ENCODE results near the gene TOMM34. TPM values are rescaled to one million over a fixed set of nuclear protein-coding genes. Genes with fewer than 3 reads are reported as not detected.

The TOMM34 gene
- polyA plus RNA-seq, 1 of the 3 experiments (the other 2 are of a cell fraction) = 40.5 TPM

GRCh38 chr20:44959082-44959637, 1.0 kb downstream of the TOMM34 start (continued):
- no peak for TF ChIP-seq IRF3 (IDR thresholded peaks at IDR 0.05; ENCODE audit: low read depth, low read length)

DNA sequence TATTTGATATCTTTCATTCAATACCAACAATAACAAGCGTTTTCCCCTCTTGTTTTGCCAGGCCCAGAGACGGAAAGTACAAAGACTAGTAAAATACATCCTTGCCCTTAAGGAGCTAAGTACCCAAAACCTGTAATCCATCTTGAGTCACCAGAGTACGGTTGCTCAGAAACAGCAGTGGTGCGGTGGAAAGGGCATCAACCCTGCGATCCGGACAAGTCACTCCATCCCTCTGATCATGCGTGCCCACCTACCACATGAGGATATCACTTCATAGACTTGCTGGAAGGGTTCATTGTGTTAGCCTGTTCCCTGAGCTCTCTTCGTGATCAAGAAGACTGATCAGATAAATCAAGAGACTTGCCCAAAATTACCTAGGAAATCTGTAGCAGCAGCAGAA, 1.9 kb downstream of the TOMM34 start:
- Histone ChIP-seq H3F3A (replicated peaks; ENCODE audit: insufficient read depth) (peaks cover 23% of the 10 kb centered on the region), H3K4me3 (ENCODE audit: low read depth in 2 of 2, low read length in 1 of 2) (peak overlapping the region in 1 of 2 experiments; percentile 82; a peak in 1 of 4 replicates), H3K4me1 (ENCODE audit: control insufficient read depth in 1 of 2, insufficient read depth in 2 of 2, low read depth in 1 of 2, low read length in 1 of 2) (peaks cover 18 to 24% of the 10 kb centered on the region in 2 experiments), H3K9ac (no peak overlapping the region), H3K9me3 (no peaks in the 10 kb centered on the region), H3K4me2 (peak overlapping the region; percentile 96), H2AFZ (ENCODE audit: low read depth) (no peak overlapping the region), H3K27ac (ENCODE audit: low read depth in 2 of 2, low read length in 1 of 2) (no peak overlapping the region), H4K20me1 (ENCODE audit: insufficient read depth) (peaks cover 16% of the 10 kb centered on the region), H3K27me3 (ENCODE audit: insufficient read depth) (no peaks in the 10 kb centered on the region), H3K9me2 (no peaks in the 10 kb centered on the region), H3K36me3 (replicated peaks in 1 of 2; ENCODE audit: control insufficient read depth in 1 of 2, insufficient read depth in 2 of 2, low read length in 1 of 2) (peaks cover 30 to 34% of the 10 kb centered on the region in 2 experiments), H3K79me2 (ENCODE audit: insufficient read depth) (peaks cover 51% of the 10 kb centered on the region)
- CTCF ChIA-PET = interaction anchor here (1.5 to 2.8 kb wide), 2 partner anchors 9 to 16 kb away, joined by 4 to 8 read pairs; no protein-coding TSS in a partner anchor
- DNase-seq = no peak
- POLR2A ChIA-PET = no interaction called here
- TF ChIP-seq SIN3A (IDR thresholded peaks at IDR 0.05; ENCODE audit: borderline replicate concordance, low read depth, low read length) (no peak), RXRA (IDR thresholded peaks at IDR 0.05; ENCODE audit: borderline replicate concordance, low read depth) (no peak), RCOR1 (IDR thresholded peaks at IDR 0.05; ENCODE audit: low read length) (no peak), CHD2 (IDR thresholded peaks at IDR 0.05; ENCODE audit: low read length, partially characterized antibody) (no peak), TCF12 (IDR thresholded peaks at IDR 0.05) (no peak), ELF1 (IDR thresholded peaks at IDR 0.05) (no peak), FOXJ3 (CRISPR knock-in tag; IDR thresholded peaks at IDR 0.05) (no peak), FOSL2 (IDR thresholded peaks at IDR 0.05; ENCODE audit: borderline replicate concordance, low read depth) (no peak), MEF2A (IDR thresholded peaks at IDR 0.05; ENCODE audit: borderline replicate concordance, low read depth) (no peak), MXI1 (IDR thresholded peaks at IDR 0.05; ENCODE audit: low read depth, low read length) (no peak), FOXM1 (IDR thresholded peaks at IDR 0.05; ENCODE audit: low read depth) (no peak), ZBTB33 (IDR thresholded peaks at IDR 0.05; ENCODE audit: borderline replicate concordance, low read depth) (no peak), TEAD4 (IDR thresholded peaks at IDR 0.05; ENCODE audit: borderline replicate concordance, insufficient read depth) (no peak), GATA2 (CRISPR knock-in tag; IDR thresholded peaks at IDR 0.05) (no peak), YY1 (IDR thresholded peaks at IDR 0.05; ENCODE audit: low read depth) (no peak), GABPA (IDR thresholded peaks at IDR 0.05; ENCODE audit: low read depth) (no peak)
- TF ChIP-seq, protein P1, sequence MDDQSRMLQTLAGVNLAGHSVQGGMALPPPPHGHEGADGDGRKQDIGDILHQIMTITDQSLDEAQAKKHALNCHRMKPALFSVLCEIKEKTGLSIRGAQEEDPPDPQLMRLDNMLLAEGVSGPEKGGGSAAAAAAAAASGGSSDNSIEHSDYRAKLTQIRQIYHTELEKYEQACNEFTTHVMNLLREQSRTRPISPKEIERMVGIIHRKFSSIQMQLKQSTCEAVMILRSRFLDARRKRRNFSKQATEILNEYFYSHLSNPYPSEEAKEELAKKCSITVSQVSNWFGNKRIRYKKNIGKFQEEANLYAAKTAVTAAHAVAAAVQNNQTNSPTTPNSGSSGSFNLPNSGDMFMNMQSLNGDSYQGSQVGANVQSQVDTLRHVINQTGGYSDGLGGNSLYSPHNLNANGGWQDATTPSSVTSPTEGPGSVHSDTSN (IDR thresholded peaks at IDR 0.05) = no peak
- 96% methylated on average over 8 of the region's 8 CpGs for WGBS (ENCODE audit: low lambda C conversion rate)

All from SK-N-SH (cell line).